ENCODE results near the gene TRAPPC2. TPM values are rescaled to one million over a fixed set of nuclear protein-coding genes. Genes with fewer than 3 reads are reported as not detected.

TRAPPC2 gene
- total and polyA plus RNA-seq, 9 of the 15 experiments (the other 6 are each of a cell fraction or from before 2014, with no cell fraction given), result 10.3 to 30.6 (median 18.6) TPM

Other genes starting within 250 kb of the TRAPPC2 start
- not detected in 2 replicates for gene EGFL6, start 165.0 kb downstream of the TRAPPC2 start, total RNA-seq (2014; rRNA removed)
- not detected in 2 replicates for gene EGFL6, start 165.0 kb downstream of the TRAPPC2 start, total RNA-seq (2014; rRNA removed; fragmentation: Illumina TruSeq; extraction: Trizol)
- gene EGFL6, start 165.0 kb downstream of the TRAPPC2 start, total RNA-seq (2015; rRNA removed; fragmentation: Illumina TruSeq; extraction: Trizol), result not detected in 2 replicates
- gene EGFL6, start 165.0 kb downstream of the TRAPPC2 start, total RNA-seq (2021), result not detected in 2 replicates
- not detected in 2 replicates for gene EGFL6, start 165.0 kb downstream of the TRAPPC2 start, polyA plus RNA-seq (2011; rRNA removed)
- not detected in 2 replicates for gene EGFL6, start 165.0 kb downstream of the TRAPPC2 start, polyA plus RNA-seq (2014; fragmentation: Illumina TruSeq; extraction: Trizol)
- gene EGFL6, start 165.0 kb downstream of the TRAPPC2 start, polyA plus RNA-seq (2014; fragmentation: Nextera tagmentation; extraction: Ambion mirVana), result under 1 TPM in 1 of 2 experiments, not detected in 1; 0.01 TPM
- not detected in 2 replicates for gene EGFL6, start 165.0 kb downstream of the TRAPPC2 start, polyA plus RNA-seq (2014; rRNA removed)
- 0.98 and 1.2 TPM in 2 replicates for gene TCEANC, start 81.5 kb downstream of the TRAPPC2 start, total RNA-seq (2014; rRNA removed)
- gene TCEANC, start 81.5 kb downstream of the TRAPPC2 start, total RNA-seq (2014; rRNA removed; fragmentation: Illumina TruSeq; extraction: Trizol), result 2.2 and 2.4 TPM in 2 replicates
- 2.0 and 2.2 TPM in 2 replicates for gene TCEANC, start 81.5 kb downstream of the TRAPPC2 start, total RNA-seq (2015; rRNA removed; fragmentation: Illumina TruSeq; extraction: Trizol)
- gene TCEANC, start 81.5 kb downstream of the TRAPPC2 start, total RNA-seq (2021), result 1.5 and 1.9 TPM in 2 replicates
- 2.5 and 2.8 TPM in 2 replicates for gene TCEANC, start 81.5 kb downstream of the TRAPPC2 start, polyA plus RNA-seq (2011; rRNA removed)
- gene TCEANC, start 81.5 kb downstream of the TRAPPC2 start, polyA plus RNA-seq (2014; fragmentation: Illumina TruSeq; extraction: Trizol), result 1.7 and 2.0 TPM in 2 replicates
- 1 to 10 TPM; 2.0 to 2.3 TPM for gene TCEANC, start 81.5 kb downstream of the TRAPPC2 start, polyA plus RNA-seq (2014; fragmentation: Nextera tagmentation; extraction: Ambion mirVana)
- 1.6 and 1.7 TPM in 2 replicates for gene TCEANC, start 81.5 kb downstream of the TRAPPC2 start, polyA plus RNA-seq (2014; rRNA removed)
- 13.5 and 17.3 TPM in 2 replicates for gene RAB9A, start 45.5 kb downstream of the TRAPPC2 start, total RNA-seq (2014; rRNA removed)
- 19.0 and 19.7 TPM in 2 replicates for gene RAB9A, start 45.5 kb downstream of the TRAPPC2 start, total RNA-seq (2014; rRNA removed; fragmentation: Illumina TruSeq; extraction: Trizol)
- gene RAB9A, start 45.5 kb downstream of the TRAPPC2 start, total RNA-seq (2015; rRNA removed; fragmentation: Illumina TruSeq; extraction: Trizol), result 17.7 and 18.4 TPM in 2 replicates
- 17.8 and 18.3 TPM in 2 replicates for gene RAB9A, start 45.5 kb downstream of the TRAPPC2 start, total RNA-seq (2021)
- 13.5 and 16.1 TPM in 2 replicates for gene RAB9A, start 45.5 kb downstream of the TRAPPC2 start, polyA plus RNA-seq (2011; rRNA removed)
- 17.6 and 20.5 TPM in 2 replicates for gene RAB9A, start 45.5 kb downstream of the TRAPPC2 start, polyA plus RNA-seq (2014; fragmentation: Illumina TruSeq; extraction: Trizol)
- gene RAB9A, start 45.5 kb downstream of the TRAPPC2 start, polyA plus RNA-seq (2014; fragmentation: Nextera tagmentation; extraction: Ambion mirVana), result 10 to 100 TPM; 14.8 to 15.5 TPM
- gene RAB9A, start 45.5 kb downstream of the TRAPPC2 start, polyA plus RNA-seq (2014; rRNA removed), result 19.2 and 20.8 TPM in 2 replicates
- 20.9 and 24.7 TPM in 2 replicates for gene OFD1, start 128 bp upstream of the TRAPPC2 start, total RNA-seq (2014; rRNA removed)
- 33.3 and 38.8 TPM in 2 replicates for gene OFD1, start 128 bp upstream of the TRAPPC2 start, total RNA-seq (2014; rRNA removed; fragmentation: Illumina TruSeq; extraction: Trizol)
- gene OFD1, start 128 bp upstream of the TRAPPC2 start, total RNA-seq (2015; rRNA removed; fragmentation: Illumina TruSeq; extraction: Trizol), result 31.3 and 33.9 TPM in 2 replicates
- gene OFD1, start 128 bp upstream of the TRAPPC2 start, total RNA-seq (2021), result 26.0 and 26.1 TPM in 2 replicates
- 28.2 and 30.2 TPM in 2 replicates for gene OFD1, start 128 bp upstream of the TRAPPC2 start, polyA plus RNA-seq (2011; rRNA removed)
- 23.4 and 30.1 TPM in 2 replicates for gene OFD1, start 128 bp upstream of the TRAPPC2 start, polyA plus RNA-seq (2014; fragmentation: Illumina TruSeq; extraction: Trizol)
- 10 to 100 TPM; 22.0 to 49.1 TPM for gene OFD1, start 128 bp upstream of the TRAPPC2 start, polyA plus RNA-seq (2014; fragmentation: Nextera tagmentation; extraction: Ambion mirVana)
- 27.7 and 39.2 TPM in 2 replicates for gene OFD1, start 128 bp upstream of the TRAPPC2 start, polyA plus RNA-seq (2014; rRNA removed)
- gene GPM6B, start 82.5 kb upstream of the TRAPPC2 start, total RNA-seq (2014; rRNA removed), result not detected in 2 replicates
- not detected in 2 replicates for gene GPM6B, start 82.5 kb upstream of the TRAPPC2 start, total RNA-seq (2014; rRNA removed; fragmentation: Illumina TruSeq; extraction: Trizol)
- not detected in 2 replicates for gene GPM6B, start 82.5 kb upstream of the TRAPPC2 start, total RNA-seq (2015; rRNA removed; fragmentation: Illumina TruSeq; extraction: Trizol)
- not detected in 2 replicates for gene GPM6B, start 82.5 kb upstream of the TRAPPC2 start, total RNA-seq (2021)
- not detected in 2 replicates for gene GPM6B, start 82.5 kb upstream of the TRAPPC2 start, polyA plus RNA-seq (2011; rRNA removed)
- gene GPM6B, start 82.5 kb upstream of the TRAPPC2 start, polyA plus RNA-seq (2014; fragmentation: Illumina TruSeq; extraction: Trizol), result not detected in 2 replicates
- gene GPM6B, start 82.5 kb upstream of the TRAPPC2 start, polyA plus RNA-seq (2014; fragmentation: Nextera tagmentation; extraction: Ambion mirVana), result under 1 TPM; 0.14 to 0.32 TPM
- gene GPM6B, start 82.5 kb upstream of the TRAPPC2 start, polyA plus RNA-seq (2014; rRNA removed), result not detected in 2 replicates

Measured in K562 (cell line).